CD14-positive monocyte (primary cell): Measurements from ENCODE around the gene SLC2A3. TPM values are rescaled to one million over a fixed set of nuclear protein-coding genes. Genes with fewer than 3 reads are reported as not detected.

Experiments used
- DNase-seq, 3 donors: peaks; one replicate each; pipeline ENCODE4 v3.0.0-alpha.2; 2011 to 2022
- H2AFZ ChIP-seq: 2 replicates; pipeline ENCODE4 v1.6.0; 2012; ENCODE audit warnings: mild to moderate bottlenecking, low read depth, low read length, inconsistent platforms; ENCODE audit not compliant: insufficient read depth, poor library complexity, severe bottlenecking
- H3K27ac ChIP-seq, 2 donors: 1 replicate in 1 of 2; 2 replicates in 1 of 2; pipeline ENCODE4 v1.5.1; 2012 to 2013; ENCODE audit warnings: low read length in 2 of 2, control low read depth in 1 of 2, inconsistent platforms in 1 of 2, low read depth in 1 of 2, mild to moderate bottlenecking in 1 of 2
- H3K27me3 ChIP-seq, 2 donors: one replicate each; pipeline versions ENCODE4 v1.6.0 to v1.6.1; 2011 to 2013; ENCODE audit warnings: low read length in 2 of 2; ENCODE audit not compliant: control insufficient read depth in 2 of 2, insufficient read depth in 2 of 2
- H3K36me3 ChIP-seq, 2 donors: replicated peaks in 1 of 2; 1 replicate in 1 of 2; 2 replicates in 1 of 2; pipeline versions ENCODE4 v1.5.1 to v1.6.1; 2012 to 2013; ENCODE audit warnings: low read length in 2 of 2, control low read depth in 1 of 2, inconsistent platforms in 1 of 2, mild to moderate bottlenecking in 1 of 2; ENCODE audit not compliant: insufficient read depth in 2 of 2, control insufficient read depth in 1 of 2
- H3K4me1 ChIP-seq, 2 donors: 1 replicate in 1 of 2; 2 replicates in 1 of 2; pipeline versions ENCODE4 v1.5.1 to v1.6.1; 2012 to 2013; ENCODE audit warnings: low read length in 2 of 2, control low read depth in 1 of 2, inconsistent platforms in 1 of 2, mild to moderate bottlenecking in 1 of 2, moderate library complexity in 1 of 2; ENCODE audit not compliant: insufficient read depth in 2 of 2, control insufficient read depth in 1 of 2
- H3K4me2 ChIP-seq: replicated peaks from 2 replicates; pipeline ENCODE3; 2012; ENCODE audit warnings: low read length, moderate library complexity, mild to moderate bottlenecking; ENCODE audit not compliant: poor library complexity, severe bottlenecking; ENCODE audit errors: extremely low read depth
- H3K4me3 ChIP-seq, 3 experiments: fragments of 200-600 bp in 1 of 3; sonication (generic) in 1 of 3; replicated peaks in 1 of 3; 1 replicate in 2 of 3; 2 replicates in 1 of 3; pipeline ENCODE4 v1.5.1; 2011 to 2013; ENCODE audit warnings: low read length in 3 of 3, mild to moderate bottlenecking in 3 of 3, control low read depth in 2 of 3, low read depth in 2 of 3, inconsistent platforms in 1 of 3, moderate library complexity in 1 of 3
- H3K79me2 ChIP-seq: 2 replicates; pipeline ENCODE4 v1.6.0; 2012; ENCODE audit warnings: mild to moderate bottlenecking, control low read depth, inconsistent platforms, low read length, moderate library complexity; ENCODE audit not compliant: insufficient read depth
- H3K9ac ChIP-seq: 2 replicates; pipeline ENCODE4 v1.6.0; 2017; ENCODE audit warnings: low read length, mild to moderate bottlenecking; ENCODE audit not compliant: insufficient read depth, poor library complexity, severe bottlenecking
- H3K9me3 ChIP-seq, 2 donors: replicated peaks in 1 of 2; 1 replicate in 1 of 2; 2 replicates in 1 of 2; pipeline versions ENCODE4 v1.5.1 to v1.6.1; 2012 to 2013; ENCODE audit warnings: low read length in 2 of 2, control low read depth in 1 of 2; ENCODE audit not compliant: control insufficient read depth in 1 of 2, insufficient read depth in 1 of 2
- H4K20me1 ChIP-seq: 2 replicates; pipeline ENCODE4 v1.6.0; 2012; ENCODE audit warnings: mild to moderate bottlenecking, low read length, control low read depth, moderate library complexity; ENCODE audit not compliant: insufficient read depth
- H3K27ac Mint-ChIP-seq, 7 donors: one replicate each; pipeline ENCODE4 v1.8.0; 2020; ENCODE audit warnings: mild to moderate bottlenecking in 7 of 7, mixed read lengths in 7 of 7, moderate library complexity in 6 of 7, inconsistent platforms in 2 of 7
- H3K27me3 Mint-ChIP-seq, 3 donors: one replicate each; pipeline ENCODE4 v1.8.0; 2021 to 2022; ENCODE audit warnings: low read depth in 3 of 3, mild to moderate bottlenecking in 3 of 3, mixed read lengths in 3 of 3, moderate library complexity in 3 of 3, inconsistent platforms in 1 of 3
- H3K36me3 Mint-ChIP-seq, 2 donors: one replicate each; pipeline ENCODE4 v1.8.0; 2020; ENCODE audit warnings: mixed read lengths in 2 of 2, inconsistent platforms in 1 of 2, mild to moderate bottlenecking in 1 of 2
- H3K4me1 Mint-ChIP-seq: one replicate; pipeline ENCODE4 v1.8.0; 2020; ENCODE audit warnings: mild to moderate bottlenecking, mixed read lengths
- H3K4me3 Mint-ChIP-seq, 2 donors: one replicate each; pipeline ENCODE4 v1.8.0; 2020; ENCODE audit warnings: mild to moderate bottlenecking in 2 of 2, mixed read lengths in 2 of 2, moderate library complexity in 1 of 2
- H3K9me3 Mint-ChIP-seq, 7 donors: one replicate each; pipeline ENCODE4 v1.8.0; 2020 to 2022; ENCODE audit warnings: mixed read lengths in 7 of 7, mild to moderate bottlenecking in 6 of 7, moderate library complexity in 6 of 7, inconsistent platforms in 2 of 7
- CTCF ChIP-seq: fragments of 200-600 bp; IDR thresholded peaks from one replicate; pipeline ENCODE4 v1.8.0; 2022; ENCODE audit warnings: antibody characterized with exemption, mild to moderate bottlenecking
- WGBS: methylation state at CpG from one replicate; pipeline ENCODE4 v1.1.5; 2013; ENCODE audit warnings: missing lambda C conversion rate; ENCODE audit not compliant: insufficient coverage; 5-methylcytosine and 5-hydroxymethylcytosine counted together
- intact Hi-C, 2 donors: fragments of 100-400 bp; cut with micrococcal nuclease; formaldehyde crosslinking; loops; one replicate each; pipeline versions ENCODE4 v1.15.0 to v1.15.1; 2023
- polyA plus RNA-seq, 3 donors: library from polyadenylated mRNA; depleted of rRNA in 1 of 3; unstranded in 2 of 3; stranded (reverse) in 1 of 3; fragments of 300-500 nt in 2 of 3; fragments of >200 nt in 1 of 3; fragmentation: Illumina TruSeq in 2 of 3; gene quantifications; 1 replicate in 2 of 3; 2 replicates in 1 of 3; pipeline ENCODE4 v1.2.3, GENCODE V29; 2012 to 2021

Gene SLC2A3
- polyA plus RNA-seq, 3 donors, result 128 to 1,210 (median 179) TPM

GRCh38 chr12:7917392-7918267 is 18.4 kb downstream of the SLC2A3 start:
- Histone ChIP-seq H3K36me3 (peaks cover 42 to 48% of the 10 kb centered on the region in 2 donors), H3K4me2 (no peak overlapping the region), H3K79me2 (peaks cover 10% of the 10 kb centered on the region), H3K9me3 (no peaks in the 10 kb centered on the region), H3K27ac (no peak overlapping the region), H3K9ac (no peak overlapping the region), H3K4me1 (peaks cover 0 to 3% of the 10 kb centered on the region in 2 donors), H3K27me3 (peaks cover 0 to 7% of the 10 kb centered on the region in 2 donors), H3K4me3 (no peak overlapping the region), H2AFZ (no peak overlapping the region), H4K20me1 (peaks cover 59% of the 10 kb centered on the region)
- Mint-ChIP-seq H3K27me3 (peaks cover 0 to 14% (median 12%) of the 10 kb centered on the region in 3 donors), H3K27ac (peak overlapping the region in 3 of 7 donors; percentile 23 to 75 (median 62)), H3K36me3 (peaks cover 48 to 58% of the 10 kb centered on the region in 2 donors), H3K9me3 (peaks cover 0 to 2% (median 0%) of the 10 kb centered on the region in 7 donors), H3K4me3 (no peak overlapping the region), H3K4me1 (peaks cover 11% of the 10 kb centered on the region)
- intact Hi-C loops, result no loop called here
- no peak for TF ChIP-seq CTCF
- WGBS, result 100% methylated on average over 4 of the region's 19 CpGs
- DNase-seq, result no peak

GRCh38 chr12:7916936-7917335 is 19.1 kb downstream of the SLC2A3 start:
- Mint-ChIP-seq H3K36me3 (peaks cover 41 to 52% of the 10 kb centered on the region in 2 donors), H3K27me3 (peaks cover 0 to 14% (median 12%) of the 10 kb centered on the region in 3 donors), H3K9me3 (peaks cover 0 to 2% (median 0%) of the 10 kb centered on the region in 7 donors), H3K4me3 (no peak overlapping the region), H3K4me1 (peaks cover 11% of the 10 kb centered on the region), H3K27ac (peak overlapping the region in 3 of 7 donors; percentile 36 to 62 (median 46))
- Histone ChIP-seq H3K4me2 (no peak overlapping the region), H3K27ac (no peak overlapping the region), H4K20me1 (peaks cover 52% of the 10 kb centered on the region), H3K27me3 (peaks cover 0 to 7% of the 10 kb centered on the region in 2 donors), H3K4me1 (peaks cover 0 to 3% of the 10 kb centered on the region in 2 donors), H3K9ac (no peak overlapping the region), H3K9me3 (no peaks in the 10 kb centered on the region), H2AFZ (no peak overlapping the region), H3K36me3 (peaks cover 35 to 41% of the 10 kb centered on the region in 2 donors), H3K79me2 (peaks cover 3% of the 10 kb centered on the region), H3K4me3 (no peak overlapping the region)
- no peak for TF ChIP-seq CTCF
- WGBS, result 100% methylated on average over 1 of the region's 1 CpG
- DNase-seq, result no peak
- intact Hi-C loops, result no loop called here
